ENCODE results near the gene AFF1.

GRCh38 chr4:86942185-86942666 is 7.4 kb downstream of the AFF1 start:
- TF ChIP-seq, protein P1, sequence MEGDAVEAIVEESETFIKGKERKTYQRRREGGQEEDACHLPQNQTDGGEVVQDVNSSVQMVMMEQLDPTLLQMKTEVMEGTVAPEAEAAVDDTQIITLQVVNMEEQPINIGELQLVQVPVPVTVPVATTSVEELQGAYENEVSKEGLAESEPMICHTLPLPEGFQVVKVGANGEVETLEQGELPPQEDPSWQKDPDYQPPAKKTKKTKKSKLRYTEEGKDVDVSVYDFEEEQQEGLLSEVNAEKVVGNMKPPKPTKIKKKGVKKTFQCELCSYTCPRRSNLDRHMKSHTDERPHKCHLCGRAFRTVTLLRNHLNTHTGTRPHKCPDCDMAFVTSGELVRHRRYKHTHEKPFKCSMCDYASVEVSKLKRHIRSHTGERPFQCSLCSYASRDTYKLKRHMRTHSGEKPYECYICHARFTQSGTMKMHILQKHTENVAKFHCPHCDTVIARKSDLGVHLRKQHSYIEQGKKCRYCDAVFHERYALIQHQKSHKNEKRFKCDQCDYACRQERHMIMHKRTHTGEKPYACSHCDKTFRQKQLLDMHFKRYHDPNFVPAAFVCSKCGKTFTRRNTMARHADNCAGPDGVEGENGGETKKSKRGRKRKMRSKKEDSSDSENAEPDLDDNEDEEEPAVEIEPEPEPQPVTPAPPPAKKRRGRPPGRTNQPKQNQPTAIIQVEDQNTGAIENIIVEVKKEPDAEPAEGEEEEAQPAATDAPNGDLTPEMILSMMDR (IDR thresholded peaks at IDR 0.05) = no peak
- no peak for TF ChIP-seq POLR2A (IDR thresholded peaks at IDR 0.05)
- TF ChIP-seq POLR2AphosphoS5 (IDR thresholded peaks at IDR 0.05; ENCODE audit: insufficient read depth in 1 of 2, low read depth in 1 of 2) = no peak
